GM12878 (cell line): ENCODE data around the gene FAM114A1. TPM values are rescaled to one million over a fixed set of nuclear protein-coding genes. Genes with fewer than 3 reads are reported as not detected.

Source experiments
- ATAC-seq: fragments of 200-7000 bp; cut with Tn5 transposase; 3 replicates; pipeline ENCODE4 v1.9.1; 2020; ENCODE audit warnings: mild to moderate bottlenecking, moderate library complexity
- BruUV-seq: library from RNA; stranded (reverse); fragments of 400-500 nt; replicated peaks from 2 replicates; lab custom pipeline; 2021; lab: Mats Ljungman, UMichigan
- CTCF ChIA-PET: fragments of 300-600 bp; sonication (Branson Sonifier 250); formaldehyde crosslinking; extraction: SDS; loops from one replicate; lab custom pipeline; 2021; ENCODE audit warnings: inconsistent platforms; lab: Yijun Ruan, JAX
- POLR2A ChIA-PET: fragments of 350-600 bp; formaldehyde crosslinking; extraction: SDS; loops from one replicate; lab custom pipeline; 2021; ENCODE audit warnings: inconsistent platforms; lab: Charles Lee
- RAD21 ChIA-PET: fragments of 300-600 bp; sonication (Branson Sonifier 250); formaldehyde crosslinking; loops from one replicate; lab custom pipeline; 2023; ENCODE audit warnings: antibody characterized with exemption; ENCODE audit not compliant: unreplicated experiment; lab: Charles Lee
- SMC1A ChIA-PET: fragments of 300-600 bp; sonication (Branson Sonifier 250); formaldehyde crosslinking; loops from one replicate; lab custom pipeline; 2023; ENCODE audit not compliant: unreplicated experiment, uncharacterized antibody; lab: Charles Lee
- DNase-seq: peaks from one replicate; pipeline ENCODE4 v3.0.0-alpha.2; 2011; ENCODE audit warnings: low read depth, low spot score
- FAIRE-seq: peaks from 3 replicates; lab custom pipeline; 2011; peaks lifted over from hg19 to GRCh38; lab: Jason Lieb, UNC
- H2AFZ ChIP-seq: 2 replicates; pipeline ENCODE4 v1.6.0; 2011; ENCODE audit warnings: low read depth, low read length, control low read depth; ENCODE audit not compliant: control insufficient read depth
- H3K27ac ChIP-seq: 2 replicates; pipeline ENCODE4 v1.5.1; 2011; ENCODE audit warnings: control low read depth; ENCODE audit not compliant: control insufficient read depth, insufficient read depth
- H3K27me3 ChIP-seq, 2 experiments: replicated peaks in 1 of 2; 2 replicates each; pipeline versions ENCODE4 v1.6.0 to v1.6.1; 2011; ENCODE audit warnings: low read length in 1 of 2; ENCODE audit not compliant: control insufficient read depth in 2 of 2, insufficient read depth in 2 of 2
- H3K36me3 ChIP-seq, 2 experiments: 2 replicates each; pipeline ENCODE4 v1.5.1; 2011; ENCODE audit warnings: low read length in 1 of 2; ENCODE audit not compliant: control insufficient read depth in 2 of 2, insufficient read depth in 2 of 2
- H3K4me1 ChIP-seq: 2 replicates; pipeline ENCODE4 v1.6.1; 2011; ENCODE audit warnings: mild to moderate bottlenecking, low read length, moderate library complexity, mixed read lengths; ENCODE audit not compliant: control insufficient read depth, insufficient read depth
- H3K4me2 ChIP-seq: 2 replicates; pipeline ENCODE4 v1.6.0; 2011; ENCODE audit warnings: control low read depth; ENCODE audit not compliant: control insufficient read depth, insufficient read depth
- H3K4me3 ChIP-seq: fragments of 200-600 bp; sonication (generic); 2 replicates; pipeline ENCODE4 v1.5.1; 2016
- H3K79me2 ChIP-seq: 2 replicates; pipeline ENCODE4 v1.6.0; 2011; ENCODE audit warnings: low read length; ENCODE audit not compliant: control insufficient read depth, insufficient read depth
- H3K9ac ChIP-seq: 2 replicates; pipeline ENCODE4 v1.8.0; 2011; ENCODE audit warnings: low read length, control low read depth, mixed read lengths; ENCODE audit not compliant: control insufficient read depth, insufficient read depth
- H3K9me3 ChIP-seq: replicated peaks from 3 replicates; pipeline ENCODE4 v1.5.1; 2011; ENCODE audit warnings: mild to moderate bottlenecking, low read length; ENCODE audit not compliant: control insufficient read depth, insufficient read depth
- H4K20me1 ChIP-seq: 2 replicates; pipeline ENCODE4 v1.6.0; 2011; ENCODE audit not compliant: control insufficient read depth, insufficient read depth
- EZH2 ChIP-seq: IDR thresholded peaks from 2 replicates; pipeline ENCODE4 v1.6.1; 2012; ENCODE audit warnings: low read depth, mild to moderate bottlenecking, control low read depth, inconsistent platforms, low read length, borderline replicate concordance; ENCODE audit not compliant: control insufficient read depth
- HCFC1 ChIP-seq: fragments of 150-350 bp; IDR thresholded peaks from 2 replicates; pipeline ENCODE4 v1.6.1; 2014; ENCODE audit warnings: low read length
- IKZF2 ChIP-seq, 2 experiments: fragments of 450-650 bp; IDR thresholded peaks; 2 replicates each; pipeline ENCODE4 v1.6.1; 2017; ENCODE audit warnings: mild to moderate bottlenecking in 2 of 2, moderate library complexity in 2 of 2
- PML ChIP-seq: IDR thresholded peaks from 2 replicates; pipeline ENCODE4 v1.6.1; 2012; ENCODE audit warnings: low read length, inconsistent platforms
- SREBF2 ChIP-seq: IDR thresholded peaks from 2 replicates; pipeline ENCODE4 v1.6.1; 2012; ENCODE audit warnings: mild to moderate bottlenecking, low read length
- SUPT20H ChIP-seq: IDR thresholded peaks from 2 replicates; pipeline ENCODE4 v1.6.1; 2011; ENCODE audit warnings: low read depth, mild to moderate bottlenecking, low read length, moderate library complexity, borderline replicate concordance; ENCODE audit not compliant: control insufficient read depth
- WGBS: methylation state at CpG from one replicate; pipeline ENCODE4 v1.1.6; 2016; ENCODE audit warnings: low lambda C conversion rate; ENCODE audit not compliant: insufficient replicate concordance, insufficient coverage; ENCODE audit errors: missing lambda C conversion rate; 5-methylcytosine and 5-hydroxymethylcytosine counted together
- in situ Hi-C: fragments of 300-500 bp; cut with MboI; formaldehyde crosslinking; loops from 9 replicates; pipeline ENCODE4 v1.14.3; 2018; ENCODE audit warnings: mixed read lengths
- intact Hi-C: fragments of 100-400 bp; cut with micrococcal nuclease; formaldehyde crosslinking; loops from one replicate; pipeline ENCODE4 v1.14.2; 2022; ENCODE audit not compliant: unreplicated experiment
- polyA plus RNA-seq, 11 experiments: library from polyadenylated mRNA; depleted of rRNA in 4 of 11; unstranded in 6 of 11; stranded (reverse) in 5 of 11; fragments of >200 nt; fragmentation: Nextera tagmentation in 4 of 11; fragmentation: Illumina TruSeq in 1 of 11; extraction: Ambion mirVana in 4 of 11; extraction: Trizol in 1 of 11; gene quantifications; 1 replicate in 1 of 11; 2 replicates in 10 of 11; pipeline versions ENCODE4 v1.2.1 to v1.2.3, GENCODE V29; 2011 to 2016; ENCODE audit warnings: inconsistent platforms in 2 of 11, missing spikeins in 2 of 11, low read depth in 1 of 11
- total RNA-seq, 4 experiments: library from RNA; depleted of rRNA in 3 of 4; stranded (reverse); fragments of >200 nt in 3 of 4; fragmentation: Illumina TruSeq in 1 of 4; extraction: Trizol in 1 of 4; gene quantifications; 2 replicates each; pipeline versions ENCODE4 v1.2.1 to v1.2.3, GENCODE V29; 2013 to 2021
- TF ChIP-seq, protein P1 (sequence below): IDR thresholded peaks from 2 replicates; pipeline ENCODE4 v1.6.1; 2011; ENCODE audit warnings: mild to moderate bottlenecking, low read depth, low read length, moderate library complexity; ENCODE audit not compliant: insufficient replicate concordance

The FAM114A1 gene
- total and polyA plus RNA-seq, 10 of the 15 experiments (the other 5 are each of a cell fraction or from before 2014, with no cell fraction given) = 1.3 to 6.2 (median 3.9) TPM

DNA sequence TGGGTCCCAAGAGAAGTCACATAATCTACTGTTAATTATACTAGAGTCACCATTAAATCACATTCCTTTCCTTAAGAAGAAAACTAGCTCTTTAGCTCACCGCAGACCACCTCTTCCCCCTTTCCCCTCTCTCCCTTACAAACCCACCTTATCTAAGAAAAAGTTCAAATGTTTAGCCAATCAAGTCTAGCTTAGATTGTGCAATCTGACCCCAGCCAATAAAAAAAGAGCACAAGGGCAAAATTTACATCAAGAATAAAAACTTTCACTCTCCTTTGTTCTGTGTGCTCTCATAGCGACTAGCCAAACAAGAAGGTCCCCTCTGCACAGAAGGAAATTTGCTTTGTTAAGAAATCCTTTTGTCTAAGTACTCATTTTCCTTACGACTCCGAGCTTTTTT is 88.4 kb downstream of the FAM114A1 start (continued):
- TF ChIP-seq, protein P1, sequence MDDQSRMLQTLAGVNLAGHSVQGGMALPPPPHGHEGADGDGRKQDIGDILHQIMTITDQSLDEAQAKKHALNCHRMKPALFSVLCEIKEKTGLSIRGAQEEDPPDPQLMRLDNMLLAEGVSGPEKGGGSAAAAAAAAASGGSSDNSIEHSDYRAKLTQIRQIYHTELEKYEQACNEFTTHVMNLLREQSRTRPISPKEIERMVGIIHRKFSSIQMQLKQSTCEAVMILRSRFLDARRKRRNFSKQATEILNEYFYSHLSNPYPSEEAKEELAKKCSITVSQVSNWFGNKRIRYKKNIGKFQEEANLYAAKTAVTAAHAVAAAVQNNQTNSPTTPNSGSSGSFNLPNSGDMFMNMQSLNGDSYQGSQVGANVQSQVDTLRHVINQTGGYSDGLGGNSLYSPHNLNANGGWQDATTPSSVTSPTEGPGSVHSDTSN = no peak

DNA sequence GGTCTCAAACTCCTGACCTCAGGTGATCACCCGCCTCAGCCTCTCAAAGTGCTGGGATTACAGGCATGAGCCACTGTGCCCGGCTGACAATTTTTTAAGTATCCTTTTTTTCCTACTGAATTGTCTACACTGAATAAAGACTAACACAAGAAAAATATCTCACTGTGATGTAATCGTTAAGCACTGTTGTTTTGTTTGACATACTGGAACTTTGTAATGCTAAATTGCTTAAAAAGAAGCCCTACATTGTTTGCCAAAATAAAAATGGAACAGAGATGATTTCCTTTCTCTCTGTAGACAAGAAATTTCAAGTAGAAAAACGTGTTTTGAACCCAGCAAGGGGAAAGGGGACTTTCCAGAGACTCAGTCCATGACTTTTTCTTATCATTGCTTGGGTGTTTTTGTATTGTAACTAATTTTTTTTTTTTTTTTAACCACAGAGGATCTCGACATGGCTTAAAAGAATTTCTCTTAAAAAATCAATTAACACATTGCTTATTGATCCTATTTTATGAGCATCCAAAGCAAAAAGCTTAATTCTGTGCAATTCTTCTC is 89.7 kb downstream of the FAM114A1 start:
- in situ Hi-C loops = no loop called here
- DNase-seq (no peak), ATAC-seq (peak; percentile 25), FAIRE-seq (no peak)
- ChIA-PET CTCF (no interaction called here), POLR2A (no interaction called here), SMC1A (no interaction called here), RAD21 (interaction anchor here (0.8 to 1.0 kb wide), 2 partner anchors 8 to 16 kb away, joined by 3 to 4 read pairs; no protein-coding TSS in a partner anchor)
- no peaks in the 10 kb centered on the region for H4K20me1 ChIP-seq
- H3K4me1 ChIP-seq = peaks cover 6% of the 10 kb centered on the region; the same call in 1 of the 2 replicates
- intact Hi-C loops = no loop called here
- no peak overlapping the region for H3K4me3 ChIP-seq
- H3K9ac ChIP-seq = no peak overlapping the region
- no peaks in the 10 kb centered on the region; the same call in 1 of the 3 replicates for H3K9me3 ChIP-seq
- 0 out of 2 replicates have a peak overlapping the region, but pooled peaks have one; percentile 24 for H2AFZ ChIP-seq
- WGBS = 54% methylated on average over 5 of the region's 5 CpGs
- TF ChIP-seq SREBF2 (no peak), IKZF2 (IDR thresholded peaks at IDR 0.05) (no peak), SUPT20H (no peak), PML (no peak), EZH2 (no peak), HCFC1 (no peak)
- no peak overlapping the region for H3K4me2 ChIP-seq
- H3K27me3 ChIP-seq = no peaks in the 10 kb centered on the region
- no peak overlapping the region for H3K27ac ChIP-seq
- no peaks in the 10 kb centered on the region for H3K79me2 ChIP-seq
- BruUV-seq = no TSS peak
- no peaks in the 10 kb centered on the region for H3K36me3 ChIP-seq
